PFSK-1 (cell line): Measurements from ENCODE around the gene TEX101.

Source experiments
- FOXP2 ChIP-seq: optimal IDR thresholded peaks from 2 replicates; pipeline ENCODE3; 2011; ENCODE audit warnings: borderline replicate concordance, control low read depth, inconsistent platforms; ENCODE audit not compliant: insufficient read depth; ENCODE audit errors: extremely low read length, extremely low read depth
- POLR2AphosphoS5 ChIP-seq: IDR thresholded peaks from 2 replicates; pipeline ENCODE4 v1.6.1; 2012; ENCODE audit warnings: low read depth, mild to moderate bottlenecking, control low read depth, low read length, moderate library complexity
- SIN3A ChIP-seq: IDR thresholded peaks from 2 replicates; pipeline ENCODE4 v1.6.1; 2012; ENCODE audit warnings: mild to moderate bottlenecking, low read length, moderate library complexity, borderline replicate concordance; ENCODE audit not compliant: insufficient read depth
- TAF1 ChIP-seq: IDR thresholded peaks from 2 replicates; pipeline ENCODE4 v1.6.1; 2012; ENCODE audit warnings: low read length, control low read depth, borderline replicate concordance; ENCODE audit not compliant: insufficient read depth
- TF ChIP-seq, protein P1 (sequence below), 2 experiments: IDR thresholded peaks; 2 replicates each; pipeline versions ENCODE4 v1.6.1 to v1.8.0; 2011 to 2012; ENCODE audit warnings: low read depth in 2 of 2, low read length in 2 of 2, control low read depth in 1 of 2, inconsistent platforms in 1 of 2, mild to moderate bottlenecking in 1 of 2, moderate library complexity in 1 of 2; ENCODE audit not compliant: insufficient read depth in 1 of 2

TEX101 gene

DNA sequence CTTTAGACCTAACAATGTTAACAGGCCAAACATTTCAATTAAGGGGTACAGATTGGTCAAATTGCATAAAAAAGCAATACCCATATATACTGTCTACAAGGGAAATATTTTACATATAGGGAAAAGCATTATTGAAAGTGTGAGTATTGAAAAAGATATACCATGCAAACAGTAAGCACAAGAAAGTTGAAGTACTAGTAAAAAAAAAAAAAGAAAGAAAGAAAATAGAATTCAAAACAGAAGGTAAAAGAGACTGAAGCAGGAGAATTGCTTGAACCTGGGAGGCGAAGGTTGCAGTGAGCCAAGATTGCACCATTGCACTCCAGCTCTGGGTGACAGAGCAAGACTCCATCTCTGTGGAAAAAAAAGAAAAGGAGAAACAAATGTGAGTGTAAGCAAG lies 5.3 kb upstream of the TEX101 start:
- TF ChIP-seq TAF1 (no peak), SIN3A (no peak), FOXP2 (no peak), POLR2AphosphoS5 (no peak)
- TF ChIP-seq, protein P1, sequence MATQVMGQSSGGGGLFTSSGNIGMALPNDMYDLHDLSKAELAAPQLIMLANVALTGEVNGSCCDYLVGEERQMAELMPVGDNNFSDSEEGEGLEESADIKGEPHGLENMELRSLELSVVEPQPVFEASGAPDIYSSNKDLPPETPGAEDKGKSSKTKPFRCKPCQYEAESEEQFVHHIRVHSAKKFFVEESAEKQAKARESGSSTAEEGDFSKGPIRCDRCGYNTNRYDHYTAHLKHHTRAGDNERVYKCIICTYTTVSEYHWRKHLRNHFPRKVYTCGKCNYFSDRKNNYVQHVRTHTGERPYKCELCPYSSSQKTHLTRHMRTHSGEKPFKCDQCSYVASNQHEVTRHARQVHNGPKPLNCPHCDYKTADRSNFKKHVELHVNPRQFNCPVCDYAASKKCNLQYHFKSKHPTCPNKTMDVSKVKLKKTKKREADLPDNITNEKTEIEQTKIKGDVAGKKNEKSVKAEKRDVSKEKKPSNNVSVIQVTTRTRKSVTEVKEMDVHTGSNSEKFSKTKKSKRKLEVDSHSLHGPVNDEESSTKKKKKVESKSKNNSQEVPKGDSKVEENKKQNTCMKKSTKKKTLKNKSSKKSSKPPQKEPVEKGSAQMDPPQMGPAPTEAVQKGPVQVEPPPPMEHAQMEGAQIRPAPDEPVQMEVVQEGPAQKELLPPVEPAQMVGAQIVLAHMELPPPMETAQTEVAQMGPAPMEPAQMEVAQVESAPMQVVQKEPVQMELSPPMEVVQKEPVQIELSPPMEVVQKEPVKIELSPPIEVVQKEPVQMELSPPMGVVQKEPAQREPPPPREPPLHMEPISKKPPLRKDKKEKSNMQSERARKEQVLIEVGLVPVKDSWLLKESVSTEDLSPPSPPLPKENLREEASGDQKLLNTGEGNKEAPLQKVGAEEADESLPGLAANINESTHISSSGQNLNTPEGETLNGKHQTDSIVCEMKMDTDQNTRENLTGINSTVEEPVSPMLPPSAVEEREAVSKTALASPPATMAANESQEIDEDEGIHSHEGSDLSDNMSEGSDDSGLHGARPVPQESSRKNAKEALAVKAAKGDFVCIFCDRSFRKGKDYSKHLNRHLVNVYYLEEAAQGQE (IDR thresholded peaks at IDR 0.05; ENCODE audit: insufficient read depth in 1 of 2, low read depth in 2 of 2, low read length in 2 of 2): no peak

DNA sequence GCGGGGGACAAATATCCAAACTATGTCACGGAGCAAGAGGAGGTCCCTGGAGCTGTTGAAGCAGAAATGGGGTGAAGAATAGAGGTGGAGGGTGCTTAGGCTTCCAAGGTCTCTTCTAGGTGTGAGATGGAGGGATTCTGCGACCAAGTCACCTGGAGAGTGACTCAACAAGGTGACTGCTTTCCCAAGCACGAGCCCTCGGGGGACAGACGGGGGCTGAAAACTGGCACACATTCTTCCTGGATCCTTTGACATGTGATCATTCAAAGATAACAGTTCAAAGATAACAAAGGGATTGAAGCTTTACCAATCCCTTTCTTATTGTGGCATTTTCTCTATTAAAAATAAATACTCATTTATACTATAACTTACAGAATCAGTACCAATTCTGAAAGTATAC lies 2.2 kb upstream of the TEX101 start:
- TF ChIP-seq SIN3A (no peak), FOXP2 (no peak), TAF1 (no peak), POLR2AphosphoS5 (no peak)
- TF ChIP-seq, protein P1 (IDR thresholded peaks at IDR 0.05; ENCODE audit: insufficient read depth in 1 of 2, low read depth in 2 of 2, low read length in 2 of 2): no peak

DNA sequence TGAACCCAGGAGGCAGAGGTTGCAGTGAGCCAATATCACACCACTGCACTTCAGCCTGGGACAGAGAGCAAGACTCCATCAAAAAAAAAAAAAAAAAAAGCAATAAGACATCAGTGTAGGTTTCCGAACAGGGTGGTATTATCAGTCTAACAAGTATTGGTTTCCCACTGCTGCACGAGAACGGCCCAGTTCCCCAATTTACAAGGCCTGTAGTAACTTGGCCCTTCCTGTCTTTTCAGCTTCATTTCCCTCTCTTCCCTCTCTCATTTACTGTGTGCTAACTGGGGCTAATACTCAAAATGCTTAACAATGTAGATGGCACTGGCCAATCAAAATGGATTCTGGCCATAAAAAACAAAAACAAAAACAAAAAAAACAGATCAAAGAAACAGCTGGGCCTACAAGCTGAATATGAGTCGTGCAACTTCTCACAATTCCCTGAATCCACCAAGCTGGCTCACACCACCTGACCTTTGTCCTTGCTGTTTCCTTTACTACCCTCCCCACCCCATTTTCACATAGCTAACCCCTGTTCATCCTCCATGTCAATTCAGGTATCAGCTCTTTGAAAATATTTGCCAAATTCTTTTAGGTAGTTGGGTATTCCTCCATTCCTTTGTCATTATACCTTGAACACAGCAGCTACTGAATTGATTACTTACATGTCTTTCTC lies 2.4 kb downstream of the TEX101 start:
- TF ChIP-seq FOXP2 (no peak), POLR2AphosphoS5 (no peak), TAF1 (no peak), SIN3A (no peak)
- TF ChIP-seq, protein P1 (IDR thresholded peaks at IDR 0.05; ENCODE audit: insufficient read depth in 1 of 2, low read depth in 2 of 2, low read length in 2 of 2): no peak

DNA sequence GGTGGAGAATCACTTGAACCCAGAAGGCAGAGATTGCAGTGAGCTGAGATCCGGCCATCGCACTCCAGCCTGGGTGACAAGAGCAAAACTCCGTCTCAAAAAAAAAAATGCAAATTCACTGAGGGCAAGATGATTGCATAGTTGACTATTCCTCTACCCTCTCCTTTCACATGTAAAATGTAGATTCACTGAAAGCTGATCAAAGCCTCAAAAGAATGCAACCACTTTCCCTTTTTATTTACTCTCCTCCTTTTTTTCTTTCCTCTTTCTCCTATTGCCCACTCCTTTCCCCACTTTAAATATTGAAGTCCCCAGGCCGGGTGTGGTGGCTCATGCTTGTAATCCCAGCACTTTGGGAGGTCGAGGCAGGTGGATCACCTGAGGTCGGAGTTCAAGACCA lies 6.3 kb downstream of the TEX101 start:
- TF ChIP-seq, protein P1 (IDR thresholded peaks at IDR 0.05; ENCODE audit: insufficient read depth in 1 of 2, low read depth in 2 of 2, low read length in 2 of 2): no peak
- TF ChIP-seq POLR2AphosphoS5 (no peak), TAF1 (no peak), FOXP2 (no peak), SIN3A (no peak)
